Activated CD4-positive, CD25-positive, alpha-beta regulatory T cell (primary cell): Measurements from ENCODE around the gene OVOL3.
"Not testable (repeated sequence)": the region's sequence is repeated elsewhere in the genome, so short reads cannot be mapped to it uniquely, and the experiment has no call there.

Experiments used
- DNase-seq, 4 experiments: peaks; one replicate each; lab custom pipeline; 2025; lab: John Stamatoyannopoulos, UW

Gene OVOL3

DNA sequence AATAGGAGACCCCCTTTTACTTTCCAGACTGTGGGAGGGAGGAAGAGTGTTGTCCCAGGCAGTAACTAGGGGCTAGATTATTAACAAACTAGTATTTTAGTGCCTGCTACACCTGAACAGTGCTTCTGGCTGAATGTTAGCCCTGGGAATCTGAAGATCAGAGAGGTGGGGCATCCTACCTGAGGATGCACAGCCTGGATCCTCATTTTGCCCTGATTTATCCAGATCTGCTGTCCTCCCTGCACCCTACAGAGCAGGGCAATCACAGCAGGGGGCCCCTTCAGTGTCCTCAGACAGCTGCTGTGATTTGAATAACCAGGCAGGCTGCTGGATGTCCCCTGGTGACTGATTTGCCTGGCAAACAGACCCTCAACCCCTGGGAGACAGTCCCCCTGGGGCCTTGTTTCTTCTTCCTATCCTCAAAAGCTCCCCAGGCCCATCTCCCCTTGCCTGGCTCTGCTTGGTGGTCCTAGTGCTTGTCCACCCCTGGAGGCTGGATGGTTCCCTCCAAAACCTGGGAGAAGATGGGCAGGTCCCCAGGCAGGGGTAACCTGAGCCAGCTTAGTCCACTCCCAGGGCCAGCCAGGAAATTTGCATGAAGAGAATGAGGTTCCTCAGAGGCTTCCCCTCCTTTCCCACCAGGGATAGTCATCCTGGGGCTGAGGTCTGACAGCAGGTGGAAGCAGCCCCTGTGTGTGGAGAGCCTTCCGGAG is at the start of gene OVOL3:
TSS of gene OVOL3 (plus strand) at position 657 of the 713 bp plus-strand sequence. CDS start 60 bp downstream, outside the sequence.
- no peak for DNase-seq

DNA sequence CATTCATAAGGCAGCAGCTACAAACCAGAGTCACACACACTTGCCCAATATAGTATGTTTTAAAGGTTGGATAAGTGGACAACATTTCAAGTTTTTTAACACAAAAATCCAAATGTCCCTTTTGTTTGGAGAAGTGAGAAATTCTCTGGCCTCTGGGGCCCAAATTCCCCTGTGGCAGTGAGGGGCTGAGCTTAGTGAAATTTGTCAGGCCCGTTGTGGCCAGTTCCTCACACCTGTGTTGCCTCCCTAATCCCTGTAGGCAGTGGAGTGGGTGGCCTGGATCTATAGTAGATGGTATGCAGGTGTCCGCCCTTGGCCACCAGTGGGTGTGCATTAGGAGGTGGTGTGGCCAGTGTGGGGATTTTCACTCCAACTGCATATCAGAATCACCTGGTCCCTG is 49.6 kb upstream of the OVOL3 start:
- DNase-seq, result no peak

DNA sequence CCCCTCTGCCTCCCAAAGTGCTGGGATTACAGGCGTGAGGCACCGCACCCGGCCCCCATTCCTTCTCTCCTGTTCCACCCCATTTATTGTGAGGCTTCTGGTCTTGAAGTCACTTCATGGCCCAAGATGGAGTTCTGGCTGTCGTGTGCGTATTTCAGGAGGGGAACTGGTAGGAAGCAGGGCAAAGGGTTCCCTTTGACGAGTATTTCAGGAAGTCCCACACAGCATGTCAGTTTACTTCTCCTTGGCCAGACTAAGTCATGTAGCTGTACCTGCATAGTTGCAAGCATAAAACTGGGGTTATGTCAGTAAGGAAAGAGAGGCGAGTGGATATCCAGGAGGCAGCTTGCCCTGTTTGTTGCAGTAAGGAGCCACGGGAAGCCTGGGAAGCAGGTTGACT is 46.1 kb upstream of the OVOL3 start:
- DNase-seq, result no peak

- no peak for DNase-seq
Observed at GRCh38 chr19:36067681-36068080, 43.3 kb upstream of the OVOL3 start.

DNA sequence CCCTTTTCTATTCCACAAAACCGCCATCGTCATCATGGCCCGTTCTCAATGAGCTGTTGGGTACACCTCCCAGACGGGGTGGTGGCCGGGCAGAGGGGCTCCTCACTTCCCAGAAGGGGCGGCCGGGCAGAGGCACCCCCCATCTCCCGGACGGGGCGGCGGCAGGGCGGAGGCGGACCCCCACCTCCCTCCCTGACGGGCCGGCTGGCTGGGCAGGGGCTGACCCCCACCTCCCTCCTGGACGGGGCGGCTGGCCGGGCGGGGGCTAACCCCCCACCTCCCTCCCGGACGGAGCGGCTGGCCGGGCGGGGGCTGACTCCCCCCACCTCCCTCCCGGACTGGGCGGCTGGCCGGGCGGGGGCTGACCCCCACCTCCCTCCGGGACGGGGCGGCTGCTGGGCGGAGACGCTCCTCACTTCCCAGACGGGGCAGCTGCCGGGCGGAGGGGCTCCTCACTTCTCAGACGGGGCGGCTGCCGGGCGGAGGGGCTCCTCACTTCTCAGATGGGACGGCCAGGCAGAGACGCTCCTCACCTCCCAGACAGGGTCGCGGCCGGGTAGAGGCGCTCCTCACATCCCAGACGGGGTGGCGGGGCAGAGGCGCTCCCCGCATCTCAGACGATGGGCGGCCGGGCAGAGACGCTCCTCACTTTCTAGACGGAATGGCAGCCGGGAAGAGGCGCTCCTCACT is 42.0 kb upstream of the OVOL3 start:
- DNase-seq, result not testable (repeated sequence)

DNA sequence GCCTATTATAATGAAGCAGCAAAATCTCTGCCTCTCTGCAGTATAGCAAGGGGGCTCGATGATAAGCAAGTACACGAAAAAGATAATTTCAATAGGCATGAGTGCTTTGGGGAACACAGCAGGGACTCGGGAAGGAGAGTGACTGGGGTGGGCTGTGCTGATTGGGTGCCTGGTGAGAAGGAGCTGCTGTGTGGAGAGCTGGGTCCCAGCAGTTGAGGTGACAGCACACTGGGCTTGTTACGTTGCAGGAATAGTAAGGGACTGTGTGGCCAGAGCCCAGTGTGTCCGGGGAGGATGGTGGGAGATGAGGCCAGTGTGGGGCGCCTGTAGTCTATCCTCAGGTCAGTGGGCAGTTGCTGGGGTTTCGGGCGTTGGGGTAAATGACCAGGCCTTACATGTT is 38.9 kb upstream of the OVOL3 start:
- no peak for DNase-seq

- DNase-seq, result no peak
Observed at GRCh38 chr19:36073121-36073876, 37.6 kb upstream of the OVOL3 start.

- no peak for DNase-seq
Observed at GRCh38 chr19:36079389-36079945, 31.5 kb upstream of the OVOL3 start.

DNA sequence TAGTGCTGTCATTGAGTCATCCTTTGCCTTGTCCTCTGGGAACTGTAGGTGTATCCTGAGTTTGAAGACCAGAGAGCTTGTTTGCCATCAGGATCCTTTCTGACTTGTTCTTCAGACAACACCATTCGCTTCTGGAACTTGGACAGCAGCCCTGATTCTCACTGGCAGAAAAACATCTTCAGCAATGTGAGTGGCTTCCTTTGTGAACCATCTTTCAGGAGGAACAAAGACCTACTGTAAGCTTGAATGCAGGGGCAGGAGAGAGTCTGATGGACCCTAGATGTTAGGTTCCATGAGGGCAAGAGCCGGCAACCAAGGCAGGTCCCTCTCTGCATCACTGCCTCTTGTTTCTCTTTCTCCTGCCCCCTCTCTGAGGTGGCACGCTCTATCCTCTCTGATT is 29.6 kb upstream of the OVOL3 start:
- no peak for DNase-seq

GRCh38 chr19:36081894-36082293 is 29.0 kb upstream of the OVOL3 start:
- no peak for DNase-seq

- DNase-seq, result no peak
Observed at GRCh38 chr19:36082916-36083315, 28.0 kb upstream of the OVOL3 start.

GRCh38 chr19:36084231-36085009 is 26.5 kb upstream of the OVOL3 start:
- no peak for DNase-seq

DNA sequence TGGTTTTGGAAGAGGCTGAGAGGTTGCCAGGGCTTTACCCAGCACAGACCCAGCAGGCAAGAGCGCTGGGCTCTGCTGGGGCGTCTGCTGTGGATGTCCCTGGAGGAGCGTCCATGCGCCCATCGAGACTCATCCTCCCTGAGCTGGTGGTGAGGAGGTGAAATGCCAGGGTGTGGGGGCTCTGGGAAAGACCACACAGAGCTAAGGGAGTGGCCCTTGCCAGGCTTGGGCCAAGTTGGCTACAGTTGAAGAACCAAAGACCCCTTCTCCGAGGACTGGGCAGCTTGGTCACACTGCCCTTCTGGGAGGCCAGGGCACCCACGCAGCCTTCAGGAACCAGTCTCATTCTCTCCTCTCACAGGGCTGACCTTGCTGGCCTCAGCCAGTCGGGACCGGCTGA is 24.6 kb upstream of the OVOL3 start:
- DNase-seq, result no peak

DNA sequence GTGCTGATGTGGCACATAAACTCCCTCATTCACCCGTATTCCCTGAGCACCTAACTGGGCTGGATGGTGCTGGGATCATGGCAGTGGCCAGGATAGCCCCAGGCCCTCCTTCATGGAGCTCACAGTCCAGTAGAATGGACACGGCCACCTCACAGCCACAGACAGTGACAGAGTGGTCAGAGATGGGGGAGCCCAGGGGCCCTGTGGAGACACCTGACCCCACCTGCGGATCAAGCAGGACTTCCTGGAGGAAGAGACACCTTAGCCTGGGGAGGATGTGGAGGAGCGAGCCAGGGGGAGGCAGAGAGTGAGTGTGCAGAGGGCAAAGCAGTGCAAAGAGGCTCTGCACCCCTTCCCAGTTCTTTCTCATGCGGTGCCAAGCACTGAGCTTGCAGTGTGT is 21.1 kb upstream of the OVOL3 start:
- DNase-seq, result no peak

DNA sequence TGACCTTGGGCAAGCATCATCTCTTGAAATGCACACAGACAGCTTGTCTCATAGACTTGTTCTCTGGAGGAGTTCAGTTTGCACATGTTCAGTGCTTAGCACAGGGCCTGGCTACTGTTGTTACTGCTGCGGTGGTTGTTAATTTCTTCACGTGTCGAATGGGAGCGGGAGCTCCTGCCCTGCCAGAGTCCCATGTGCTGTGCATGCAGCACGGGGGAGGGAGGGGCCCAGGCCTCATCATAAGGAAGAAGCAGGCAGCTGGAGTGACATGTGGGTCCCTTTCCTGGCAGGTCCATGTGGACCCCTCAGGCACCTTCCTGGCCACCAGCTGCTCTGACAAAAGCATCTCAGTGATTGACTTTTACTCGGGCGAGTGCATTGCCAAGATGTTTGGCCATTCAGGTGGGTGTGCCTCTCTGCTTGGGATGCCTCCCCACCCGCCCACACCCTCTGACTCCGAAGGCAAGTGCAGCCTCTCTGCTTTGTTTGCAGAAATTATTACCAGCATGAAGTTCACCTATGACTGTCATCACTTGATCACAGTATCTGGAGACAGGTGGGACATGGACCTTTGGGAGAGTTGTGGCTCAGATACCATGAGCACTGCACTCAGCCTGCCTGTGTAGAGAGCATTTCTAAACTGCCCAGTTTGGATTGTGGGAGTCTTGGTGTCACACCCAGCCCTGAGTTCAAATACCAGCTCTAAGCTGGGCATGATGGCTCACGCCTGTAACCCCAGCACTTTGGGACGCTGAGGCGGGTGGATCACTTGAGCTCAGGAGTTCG is 19.8 kb upstream of the OVOL3 start:
- no peak for DNase-seq

DNA sequence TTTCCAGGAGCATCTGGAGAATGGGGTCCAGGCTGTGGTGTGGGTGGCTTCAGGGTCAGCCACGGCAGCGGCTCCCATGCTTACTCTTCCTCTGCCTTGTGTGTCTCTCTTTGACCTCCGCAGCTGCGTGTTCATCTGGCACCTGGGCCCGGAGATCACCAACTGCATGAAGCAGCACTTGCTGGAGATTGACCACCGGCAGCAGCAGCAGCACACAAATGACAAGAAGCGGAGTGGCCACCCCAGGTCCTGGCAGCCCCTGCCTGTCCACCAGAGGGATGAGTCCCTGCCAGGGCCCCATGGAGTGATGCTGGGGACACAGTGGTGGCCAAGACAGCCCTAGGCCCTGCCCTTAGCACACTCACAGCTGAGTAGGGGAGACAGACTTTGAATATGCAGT is 18.4 kb upstream of the OVOL3 start:
- no peak for DNase-seq

DNA sequence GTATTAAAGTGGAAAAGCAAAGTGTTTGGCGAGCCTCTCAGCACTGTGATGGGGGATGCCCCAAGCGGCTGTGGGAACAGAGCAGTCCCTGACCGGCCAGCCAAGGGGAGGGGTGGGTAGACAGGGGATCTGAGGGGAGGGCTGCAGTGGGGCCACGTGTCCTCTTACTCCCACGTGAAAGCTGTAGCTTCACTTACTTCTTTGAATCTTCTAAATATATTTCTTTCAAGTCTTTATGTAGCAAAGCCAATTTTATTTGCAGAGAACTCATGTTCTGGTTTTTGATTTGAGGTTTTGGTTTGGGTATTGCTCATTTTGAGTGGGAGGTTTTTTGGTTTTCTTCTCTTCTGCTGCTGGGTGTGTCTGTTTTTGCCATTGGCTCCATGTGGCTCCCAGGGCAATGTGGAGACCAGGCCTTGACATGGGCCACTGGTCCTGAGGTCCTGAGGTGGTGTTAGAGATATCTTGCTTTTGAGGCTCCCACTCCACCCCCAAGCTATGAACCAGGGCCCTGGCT is 17.7 kb upstream of the OVOL3 start:
- no peak for DNase-seq

DNA sequence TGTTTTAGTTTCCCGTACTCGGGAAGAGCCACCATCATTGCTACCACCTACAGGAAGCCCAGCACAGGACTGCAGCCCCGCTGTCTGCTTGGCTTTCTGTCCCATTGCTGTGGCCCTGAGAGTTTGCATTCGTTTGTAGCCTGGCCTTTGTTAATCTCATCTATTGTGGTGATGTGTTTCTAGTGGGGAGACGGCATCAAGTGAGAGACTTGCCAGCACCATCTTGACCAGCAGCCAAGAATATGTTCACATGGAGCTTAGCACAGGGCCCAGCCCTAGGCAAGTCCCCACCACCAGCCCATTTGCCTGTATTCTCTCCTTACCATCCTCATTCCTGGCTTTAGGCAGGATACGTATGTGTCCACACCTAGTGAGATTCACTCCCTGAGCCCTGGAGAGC is 17.3 kb upstream of the OVOL3 start:
- DNase-seq, result no peak

- no peak for DNase-seq
Observed at GRCh38 chr19:36097036-36097435, 13.9 kb upstream of the OVOL3 start.

GRCh38 chr19:36099166-36099785 is 11.7 kb upstream of the OVOL3 start:
- no peak for DNase-seq
